Ectodermal cell (in vitro differentiated cells): ENCODE measurements around the gene MAN1A2.
A peak's percentile ranks its signal among the peaks of the same experiment; 100 is the strongest.

Experiments used
- H3K27ac ChIP-seq: 2 replicates; pipeline ENCODE4 v1.7.0; 2013; ENCODE audit warnings: mild to moderate bottlenecking, low read depth, low read length; ENCODE audit not compliant: insufficient read depth, poor library complexity, severe bottlenecking
- H3K27me3 ChIP-seq: 2 replicates; pipeline ENCODE4 v1.7.0; 2013; ENCODE audit warnings: mild to moderate bottlenecking, low read length; ENCODE audit not compliant: insufficient read depth, control insufficient read depth, poor library complexity, severe bottlenecking
- H3K36me3 ChIP-seq: one replicate; pipeline ENCODE4 v1.7.0; 2013; ENCODE audit warnings: low read length; ENCODE audit not compliant: control insufficient read depth, insufficient read depth
- H3K4me1 ChIP-seq: one replicate; pipeline ENCODE4 v1.7.0; 2013; ENCODE audit warnings: low read length; ENCODE audit not compliant: control insufficient read depth, insufficient read depth
- H3K4me3 ChIP-seq: 2 replicates; pipeline ENCODE4 v1.7.0; 2013; ENCODE audit warnings: low read depth, low read length, control low read depth; ENCODE audit not compliant: insufficient read depth
- H3K9me3 ChIP-seq: 2 replicates; pipeline ENCODE4 v1.7.0; 2013; ENCODE audit warnings: mild to moderate bottlenecking, low read length, moderate library complexity; ENCODE audit not compliant: control insufficient read depth
- WGBS, 2 experiments: methylation state at CpG; one replicate each; pipeline ENCODE4 v1.1.7; 2013; ENCODE audit warnings: missing lambda C conversion rate in 2 of 2; 5-methylcytosine and 5-hydroxymethylcytosine counted together

Gene MAN1A2

DNA sequence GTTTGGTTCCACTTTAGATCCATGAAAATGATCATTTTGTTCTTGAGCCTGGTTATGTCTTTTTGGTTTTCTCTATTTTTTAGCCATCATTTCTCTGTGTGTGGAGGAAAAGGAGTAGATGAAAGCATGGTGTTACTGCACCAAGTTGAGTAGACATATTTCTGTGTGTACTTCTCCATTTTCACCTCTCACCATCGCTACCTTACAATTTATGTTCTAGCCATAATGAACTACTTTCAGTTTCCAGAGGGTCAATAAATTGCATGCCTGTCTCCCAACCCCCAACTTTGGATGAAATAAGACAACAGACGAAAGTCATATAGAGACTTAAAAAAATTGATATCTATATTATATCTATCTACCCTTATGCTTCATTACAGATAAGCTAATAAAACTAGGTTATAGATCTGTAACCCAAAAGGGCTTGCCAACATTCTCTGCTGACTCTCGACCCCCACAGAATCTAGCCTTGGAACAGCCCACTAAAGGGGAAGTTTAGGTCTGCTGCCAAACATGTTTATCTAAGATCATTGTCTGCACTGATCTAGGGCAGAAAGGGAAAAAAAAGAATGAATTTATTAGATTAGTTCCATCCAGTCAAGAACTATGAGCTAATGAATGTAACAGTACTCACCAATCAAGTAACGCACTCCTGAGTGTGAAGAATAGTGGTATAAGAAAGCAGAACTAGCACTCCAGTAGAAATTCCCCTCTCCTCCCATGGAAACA is 7.5 kb upstream of the MAN1A2 start:
- 92 to 93% methylated on average over 2 to 3 of the region's 4 CpGs for WGBS, 2 experiments
- Histone ChIP-seq H3K36me3 (no peaks in the 10 kb centered on the region), H3K9me3 (no peaks in the 10 kb centered on the region)

DNA sequence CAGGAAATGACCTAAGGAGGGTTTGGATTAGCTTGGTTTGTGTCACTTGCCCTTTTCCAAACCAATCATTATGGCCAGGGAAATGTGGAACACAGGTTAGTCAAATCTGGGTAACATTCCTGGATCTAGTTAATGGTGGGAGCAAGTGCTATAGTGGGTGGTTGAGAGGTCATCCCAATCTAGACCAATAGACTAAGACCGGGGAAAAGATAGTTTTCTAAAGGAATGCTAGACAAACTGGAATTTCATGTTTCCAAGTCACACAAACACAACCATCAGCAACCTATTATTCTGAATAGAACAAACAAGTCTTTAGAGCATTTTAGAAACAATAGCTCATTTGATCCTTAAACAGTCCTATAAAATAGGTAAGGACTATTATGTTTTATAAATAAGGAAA is 4.3 kb upstream of the MAN1A2 start:
- WGBS, 2 experiments, result 80% methylated on average over 1 of the region's 1 CpG; no CpG with 5 or more reads in 1 of the 2 experiments
- Histone ChIP-seq H3K4me1 (peaks cover 6% of the 10 kb centered on the region), H3K27me3 (no peaks in the 10 kb centered on the region), H3K36me3 (no peaks in the 10 kb centered on the region), H3K4me3 (no peak overlapping the region), H3K27ac (no peak overlapping the region), H3K9me3 (no peaks in the 10 kb centered on the region)

More for the DNA sequence above, 7.5 kb upstream of the MAN1A2 start:
- Histone ChIP-seq H3K4me1 (no peaks in the 10 kb centered on the region), H3K4me3 (no peak overlapping the region), H3K27ac (no peak overlapping the region), H3K27me3 (no peaks in the 10 kb centered on the region)

DNA sequence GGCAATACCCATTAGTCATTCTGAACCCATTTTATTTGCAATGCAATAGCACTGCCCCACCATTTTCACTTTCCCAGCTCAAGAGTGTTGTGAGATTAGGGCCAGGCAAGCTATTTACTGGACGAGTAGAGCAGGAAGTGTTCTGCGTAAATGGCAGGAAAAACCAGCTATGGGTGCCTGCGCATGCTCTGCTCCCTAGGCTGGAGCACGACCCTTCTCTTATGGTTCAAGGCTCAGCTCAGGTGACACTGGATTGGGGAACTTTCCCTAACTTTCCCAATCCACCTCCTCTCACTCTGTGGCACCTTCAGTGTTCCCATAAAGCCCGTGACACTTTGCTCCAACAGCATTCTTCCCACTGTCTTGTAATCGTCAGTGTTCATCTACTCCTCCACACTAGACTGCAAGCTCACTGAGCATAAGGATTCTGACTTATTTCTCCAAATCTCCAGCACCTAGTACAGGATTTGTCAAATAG is 3.6 kb upstream of the MAN1A2 start:
- H3K9me3 ChIP-seq, result no peaks in the 10 kb centered on the region
- no peak overlapping the region for H3K4me3 ChIP-seq
- no peak overlapping the region for H3K27ac ChIP-seq
- peaks cover 6% of the 10 kb centered on the region for H3K4me1 ChIP-seq
- no peaks in the 10 kb centered on the region for H3K27me3 ChIP-seq
- H3K36me3 ChIP-seq, result no peaks in the 10 kb centered on the region
- WGBS, 2 experiments, result 80 to 88% methylated on average over 6 of the region's 6 CpGs

DNA sequence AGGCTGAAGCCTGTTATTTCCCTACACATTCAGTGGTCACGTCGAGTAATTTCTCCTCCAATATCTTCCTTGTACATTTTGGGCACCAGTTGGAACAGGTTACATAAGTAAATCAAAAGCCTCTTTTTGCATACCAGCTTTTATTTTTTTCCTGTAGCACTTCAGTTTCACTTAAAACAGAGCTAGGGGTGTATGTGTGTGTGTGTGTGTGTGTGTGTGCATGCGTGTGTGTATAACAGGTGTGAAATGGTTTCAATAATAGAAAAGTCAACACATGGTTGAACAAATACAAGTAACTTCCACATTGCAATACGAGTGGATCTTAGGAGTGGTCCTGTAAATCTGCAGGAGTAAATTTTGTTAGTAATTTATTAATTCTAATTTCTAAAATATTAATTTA is 3.0 kb upstream of the MAN1A2 start:
- 100% methylated on average over 2 to 3 of the region's 4 CpGs for WGBS, 2 experiments
- Histone ChIP-seq H3K36me3 (no peaks in the 10 kb centered on the region), H3K27me3 (no peaks in the 10 kb centered on the region), H3K9me3 (no peaks in the 10 kb centered on the region), H3K27ac (no peak overlapping the region), H3K4me1 (peaks cover 6% of the 10 kb centered on the region), H3K4me3 (no peak overlapping the region)

DNA sequence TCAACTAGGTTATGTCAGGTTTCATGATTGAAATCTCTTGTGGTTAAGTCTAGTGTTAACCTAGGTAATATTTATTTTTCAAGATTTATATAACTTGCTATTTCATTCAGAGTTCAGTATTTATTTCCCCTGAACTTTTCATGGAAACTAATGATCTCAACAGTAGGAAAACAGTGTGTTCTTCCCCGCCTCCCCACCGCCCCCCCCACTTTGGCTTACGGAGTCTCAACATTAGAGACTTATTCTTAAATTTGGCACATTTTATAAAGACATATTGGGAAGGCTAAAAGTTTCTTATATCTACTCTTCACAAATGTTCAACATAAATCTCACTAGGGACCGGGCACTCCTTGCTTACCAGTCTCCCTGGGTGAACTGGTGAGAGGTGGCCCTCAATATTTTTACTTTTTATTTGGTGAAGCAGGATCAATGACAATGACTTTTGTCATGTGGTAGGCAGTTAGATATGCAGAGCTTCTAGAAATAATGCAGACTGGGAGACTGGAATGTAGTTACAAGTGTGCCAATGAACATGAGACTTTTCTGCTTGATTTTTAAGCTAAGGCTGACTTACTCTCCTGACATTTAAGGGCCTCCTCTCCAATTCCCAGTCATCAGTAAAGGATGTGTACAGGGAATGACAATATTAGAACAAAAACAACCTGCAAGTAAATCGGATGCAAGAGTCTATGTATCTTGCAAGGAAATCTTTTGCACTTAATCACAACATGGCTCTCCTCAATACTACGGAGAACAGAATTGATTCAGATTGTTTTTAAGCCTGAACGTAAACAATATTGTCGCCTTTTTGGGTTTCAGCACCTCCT is 1.7 kb upstream of the MAN1A2 start:
- Histone ChIP-seq H3K36me3 (no peaks in the 10 kb centered on the region), H3K4me3 (peak overlapping the region; percentile 78), H3K9me3 (no peaks in the 10 kb centered on the region), H3K4me1 (peaks cover 8% of the 10 kb centered on the region), H3K27me3 (no peaks in the 10 kb centered on the region), H3K27ac (no peak overlapping the region)
- WGBS, 2 experiments, result 56 to 69% methylated on average over 6 to 7 of the region's 8 CpGs

DNA sequence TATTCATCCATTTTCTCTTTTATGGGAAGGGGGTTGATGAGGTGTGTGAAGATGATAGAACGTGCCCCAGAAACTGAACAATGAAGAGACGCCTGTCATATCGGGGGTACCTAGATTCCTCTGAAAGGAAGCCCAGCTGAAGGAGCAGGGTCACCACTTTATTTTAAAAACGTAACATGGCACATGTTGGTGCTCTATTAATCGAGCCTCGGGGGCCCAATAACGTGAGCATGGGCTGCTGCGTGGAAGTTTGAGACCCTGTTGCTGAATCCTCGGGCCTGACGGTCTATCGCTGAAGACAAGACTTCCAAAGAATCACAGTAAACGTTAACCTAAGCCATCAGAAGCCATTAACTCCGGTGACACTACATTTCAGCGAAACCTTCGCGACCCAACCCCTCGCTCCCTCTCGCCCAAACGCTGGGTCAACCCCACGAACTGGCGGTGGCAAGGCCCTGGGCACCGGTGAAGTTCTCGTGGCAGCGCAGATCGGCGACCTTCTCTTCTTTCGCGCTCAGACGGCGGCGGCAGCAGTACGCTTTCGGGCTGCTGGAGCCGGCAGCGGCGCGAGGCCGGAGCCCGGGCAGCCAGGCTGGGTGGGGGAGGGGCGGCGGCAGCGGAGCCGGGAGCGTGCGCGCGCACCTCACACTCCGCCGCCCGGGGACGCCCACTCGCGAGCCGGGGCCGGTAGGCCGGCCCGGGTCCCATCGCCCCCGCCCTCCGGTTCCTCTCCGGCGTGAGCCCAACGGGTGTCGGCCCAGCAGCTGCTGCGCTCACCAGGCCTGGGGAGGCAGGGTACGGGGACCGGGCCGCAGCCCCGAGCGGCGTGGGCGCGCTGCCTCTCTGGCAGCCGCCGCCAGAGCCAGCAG is 838 bp upstream of the MAN1A2 start:
- Histone ChIP-seq H3K27me3 (no peaks in the 10 kb centered on the region), H3K4me3 (peak overlapping the region; percentile 78), H3K9me3 (no peaks in the 10 kb centered on the region), H3K27ac (peak overlapping the region; percentile 88), H3K4me1 (peaks cover 12% of the 10 kb centered on the region), H3K36me3 (no peaks in the 10 kb centered on the region)
- WGBS, 2 experiments, result 1% methylated on average over 75 of the region's 75 CpGs

DNA sequence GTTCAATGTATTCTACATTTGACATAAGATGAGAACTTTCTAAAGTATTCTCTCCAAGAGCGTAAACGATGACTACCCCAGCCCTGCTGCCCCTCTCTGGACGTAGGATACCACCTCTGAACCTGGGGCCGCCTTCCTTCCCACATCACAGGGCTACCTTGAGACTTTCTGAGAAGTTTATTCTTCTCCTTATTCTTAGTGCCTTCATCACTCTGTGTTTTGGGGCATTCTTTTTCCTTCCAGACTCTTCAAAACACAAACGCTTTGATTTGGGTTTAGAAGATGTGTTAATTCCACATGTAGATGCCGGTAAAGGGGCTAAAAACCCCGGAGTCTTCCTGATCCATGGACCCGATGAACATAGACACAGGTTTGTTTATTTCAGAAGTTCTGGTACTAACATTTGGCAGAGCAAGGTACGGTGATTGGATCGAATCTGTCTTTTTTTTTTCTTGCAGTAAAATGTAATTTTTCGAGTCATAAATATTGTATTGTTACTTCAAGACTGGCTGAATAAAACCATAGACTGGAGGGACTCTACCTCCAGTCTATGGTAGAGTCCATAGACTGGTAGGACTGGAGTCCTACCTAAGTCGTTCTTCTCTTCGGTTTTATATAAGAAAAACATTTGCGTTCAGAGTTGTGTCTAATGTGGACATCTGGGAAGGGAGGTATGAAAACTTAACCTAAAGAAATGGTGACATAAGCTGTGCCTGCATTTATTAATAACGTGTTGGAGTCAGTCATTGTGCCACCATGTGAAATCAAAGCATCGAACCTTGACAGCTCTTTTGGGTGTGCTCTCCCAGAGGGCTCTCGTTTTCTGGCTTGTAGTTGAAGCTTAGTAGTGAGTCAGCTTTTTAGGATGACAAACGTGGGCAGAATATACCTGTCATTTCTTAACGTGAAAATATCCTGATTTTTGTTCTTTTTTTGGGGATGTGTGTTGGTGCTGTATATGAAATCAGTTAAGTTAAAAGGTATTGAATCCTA is 1.2 kb downstream of the MAN1A2 start:
- Histone ChIP-seq H3K27ac (no peak overlapping the region), H3K36me3 (no peaks in the 10 kb centered on the region), H3K9me3 (no peaks in the 10 kb centered on the region), H3K4me1 (peaks cover 14% of the 10 kb centered on the region), H3K4me3 (peak overlapping the region; percentile 78), H3K27me3 (no peaks in the 10 kb centered on the region)
- 9 to 10% methylated on average over 18 to 19 of the region's 19 CpGs for WGBS, 2 experiments

DNA sequence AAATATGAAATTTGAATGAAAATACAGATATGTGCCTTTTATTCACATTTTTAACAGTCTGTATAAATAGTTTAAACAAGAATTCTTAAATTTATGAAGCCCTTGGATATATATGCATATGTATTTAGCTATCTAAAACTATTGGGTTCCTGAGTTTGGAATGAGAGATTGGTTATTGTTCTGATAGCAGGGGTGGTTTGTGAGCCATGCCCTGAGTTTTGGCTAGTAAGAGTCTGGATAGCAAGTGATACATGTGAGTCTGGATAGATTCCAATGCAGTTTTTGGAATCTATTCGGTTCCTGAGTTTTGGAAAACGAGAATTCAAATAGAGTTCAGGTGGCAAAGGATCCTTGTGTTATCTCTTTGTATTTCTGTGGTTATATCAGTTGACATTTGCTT is 2.8 kb downstream of the MAN1A2 start:
- no peaks in the 10 kb centered on the region for H3K27me3 ChIP-seq
- peaks cover 14% of the 10 kb centered on the region for H3K4me1 ChIP-seq
- no peaks in the 10 kb centered on the region for H3K36me3 ChIP-seq
- H3K4me3 ChIP-seq, result peak overlapping the region; percentile 20
- H3K9me3 ChIP-seq, result no peaks in the 10 kb centered on the region
- H3K27ac ChIP-seq, result no peak overlapping the region
- 80 to 82% methylated on average over 2 of the region's 2 CpGs for WGBS, 2 experiments

DNA sequence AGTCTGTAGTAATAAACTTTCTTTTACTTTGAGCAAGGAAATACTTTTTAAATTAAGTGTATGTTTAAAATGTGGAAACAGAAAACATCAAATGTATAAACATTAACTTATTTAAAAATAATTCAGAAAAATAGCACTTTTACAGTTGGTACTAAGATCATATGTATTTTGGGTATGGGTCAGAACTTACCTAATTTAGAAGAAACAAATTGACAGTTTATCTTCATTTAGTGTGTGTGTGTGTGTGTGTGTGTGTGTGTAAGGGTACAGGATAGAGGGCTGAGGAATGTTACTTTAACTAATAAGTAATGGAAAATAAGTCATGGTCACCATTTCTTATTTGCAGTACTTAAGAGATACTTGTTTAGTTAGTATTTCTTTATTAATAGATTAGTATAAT is 3.3 kb downstream of the MAN1A2 start:
- no peaks in the 10 kb centered on the region for H3K27me3 ChIP-seq
- H3K27ac ChIP-seq, result no peak overlapping the region
- no peaks in the 10 kb centered on the region for H3K36me3 ChIP-seq
- H3K4me3 ChIP-seq, result peak overlapping the region; percentile 20
- no peaks in the 10 kb centered on the region for H3K9me3 ChIP-seq
- H3K4me1 ChIP-seq, result peaks cover 13% of the 10 kb centered on the region
